ENCODE data around the gene MYEF2. TPM values are rescaled to one million over a fixed set of nuclear protein-coding genes. Genes with fewer than 3 reads are reported as not detected.

The MYEF2 gene
- total and polyA plus RNA-seq, 2 of the 13 experiments (the other 11 are each of a cell fraction or from before 2014, with no cell fraction given) = 10.3 to 10.5 TPM

GRCh38 chr15:48084759-48085590 lies 93.1 kb downstream of the MYEF2 start:
- CTCF ChIA-PET (ENCODE audit: low intra/inter-chr PET ratio, low total read pairs) = no interaction called here
- intact Hi-C loops (cut with micrococcal nuclease; ENCODE audit: unreplicated experiment) = loop anchor here (1.0 kb wide), 1 partner anchor 889 kb away; no protein-coding TSS in a partner anchor

More at GRCh38 chr15:48084759-48085590, 93.1 kb downstream of the MYEF2 start:
- H3K9me3 ChIP-seq (ENCODE audit: low read length) = no peaks in the 10 kb centered on the region
- H4K20me1 ChIP-seq (ENCODE audit: insufficient read depth, low read length) = no peaks in the 10 kb centered on the region
- 0 out of 5 replicates have a peak, but pooled peaks cover 0 to 3% of the 10 kb centered on the region in 2 experiments for H3K27me3 ChIP-seq (ENCODE audit: control insufficient read depth in 1 of 2, insufficient read depth in 2 of 2, low read length in 2 of 2)
- H3K36me3 ChIP-seq (replicated peaks in 1 of 2; ENCODE audit: control insufficient read depth in 1 of 2, insufficient read depth in 2 of 2, low read length in 2 of 2) = no peaks in the 10 kb centered on the region
- BruUV-seq (replicated peaks) = no TSS peak
- no peaks in the 10 kb centered on the region for H3K4me1 ChIP-seq (ENCODE audit: insufficient read depth, low read length)
- POLR2A ChIA-PET = no interaction called here
- no peak overlapping the region for H3K4me2 ChIP-seq (ENCODE audit: low read depth, low read length)
- FAIRE-seq (no peak), ATAC-seq (peak; percentile 73), DNase-seq (ENCODE audit: low spot score) (peak; percentile 26)
- H3K4me3 ChIP-seq (replicated peaks in 1 of 3; ENCODE audit: insufficient read depth in 1 of 3, low read depth in 2 of 3, low read length in 3 of 3) = no peak overlapping the region
- in situ Hi-C loops (cut with HindIII; ENCODE audit: extremely low pct_ligation_motif_present, low pct_unique_long_range_greater_than_20kb) = loop anchor here (10.0 kb wide), 1 partner anchor 890 kb away; no protein-coding TSS in a partner anchor
- no peak overlapping the region for H3K9ac ChIP-seq (ENCODE audit: insufficient read depth, low read depth, low read length)
- TF ChIP-seq HES4 (CRISPR knock-in tag; IDR thresholded peaks at IDR 0.05; ENCODE audit: borderline replicate concordance) = no peak
- no peak for TF ChIP-seq ZNF670 (CRISPR knock-in tag; IDR thresholded peaks at IDR 0.05; ENCODE audit: borderline replicate concordance)
- peak; percentile 51; the same call in 1 of the 2 replicates for TF ChIP-seq SMC3 (IDR thresholded peaks at IDR 0.05; ENCODE audit: low read length)
- peak; percentile 42 for TF ChIP-seq CTCF (CRISPR knock-in tag; IDR thresholded peaks at IDR 0.05)
- TF ChIP-seq SRY (CRISPR knock-in tag; IDR thresholded peaks at IDR 0.05) = no peak
- no peak for TF ChIP-seq SRF (IDR thresholded peaks at IDR 0.05; ENCODE audit: low read depth, low read length)
- no peak for TF ChIP-seq MZF1 (CRISPR knock-in tag; IDR thresholded peaks at IDR 0.05; ENCODE audit: borderline replicate concordance)
- no peak for TF ChIP-seq TARDBP (CRISPR knock-in tag; IDR thresholded peaks at IDR 0.05)
- no peak for TF ChIP-seq ZNF124 (CRISPR knock-in tag; IDR thresholded peaks at IDR 0.05)
- no peak for TF ChIP-seq ZNF329 (CRISPR knock-in tag; IDR thresholded peaks at IDR 0.05; ENCODE audit: low read depth)
- peak; percentile 45 for TF ChIP-seq STAG1 (CRISPR knock-in tag; IDR thresholded peaks at IDR 0.05)
- H2AFZ ChIP-seq (ENCODE audit: low read length) = no peak overlapping the region
- H3K27ac ChIP-seq (ENCODE audit: extremely low read length, insufficient read depth, low read length) = no peak overlapping the region
- no peaks in the 10 kb centered on the region for H3K79me2 ChIP-seq (ENCODE audit: insufficient read depth, low read length)
- WGBS (ENCODE audit: low lambda C conversion rate) = 12% methylated on average over 6 of the region's 6 CpGs

Other genes with a start within 250 kb of the MYEF2 start
- gene SLC24A5, start 57.3 kb downstream of the MYEF2 start, total RNA-seq (2016; rRNA removed; fragmentation: Illumina TruSeq; extraction: Trizol) = not detected in 2 replicates
- gene SLC24A5, start 57.3 kb downstream of the MYEF2 start, polyA plus RNA-seq (2011; rRNA removed) = not detected in 2 replicates
- not detected in 2 replicates for gene CTXN2, start 13.4 kb upstream of the MYEF2 start, total RNA-seq (2016; rRNA removed; fragmentation: Illumina TruSeq; extraction: Trizol)
- gene CTXN2, start 13.4 kb upstream of the MYEF2 start, polyA plus RNA-seq (2011; rRNA removed) = 0.03 TPM in 1 of 2 replicates, not detected in the other
- gene SLC12A1, start 28.0 kb upstream of the MYEF2 start, total RNA-seq (2016; rRNA removed; fragmentation: Illumina TruSeq; extraction: Trizol) = not detected in 2 replicates
- not detected in 2 replicates for gene SLC12A1, start 28.0 kb upstream of the MYEF2 start, polyA plus RNA-seq (2011; rRNA removed)
- 131 and 133 TPM in 2 replicates for gene DUT, start 153.1 kb upstream of the MYEF2 start, total RNA-seq (2016; rRNA removed; fragmentation: Illumina TruSeq; extraction: Trizol)
- 27.8 and 36.7 TPM in 2 replicates for gene DUT, start 153.1 kb upstream of the MYEF2 start, polyA plus RNA-seq (2011; rRNA removed)